Naive thymus-derived CD4-positive, alpha-beta T cell (primary cell): ENCODE measurements around the gene PTPRR. TPM values are rescaled to one million over a fixed set of nuclear protein-coding genes. Genes with fewer than 3 reads are reported as not detected.

ENCODE experiments used
- ATAC-seq: fragments of 150-1000 bp; cut with Tn5 transposase; 2 replicates; pipeline ENCODE4 v1.10.0; 2021; ENCODE audit warnings: mild to moderate bottlenecking, moderate library complexity
- CTCF ChIA-PET: fragments of 350-600 bp; sonication (Branson Sonifier 250); formaldehyde crosslinking; loops from one replicate; lab custom pipeline; 2021; ENCODE audit warnings: antibody characterized with exemption; lab: Charles Lee
- POLR2A ChIA-PET: fragments of 350-600 bp; sonication (Branson Sonifier 250); formaldehyde crosslinking; loops from one replicate; lab custom pipeline; 2021; ENCODE audit warnings: antibody characterized with exemption, inconsistent platforms; lab: Charles Lee
- DNase-seq, 9 donors: peaks; one replicate each; pipeline versions ENCODE4 v3.0.0 to v3.0.0-alpha.2; 2020 to 2022; ENCODE audit warnings: mixed read lengths in 1 of 9
- H3K27ac ChIP-seq: one replicate; pipeline ENCODE4 v1.7.0; 2013; ENCODE audit warnings: mild to moderate bottlenecking, low read depth, low read length, moderate library complexity
- H3K27me3 ChIP-seq, 2 donors: one replicate each; pipeline ENCODE4 v1.7.0; 2013; ENCODE audit warnings: low read length in 2 of 2, mild to moderate bottlenecking in 2 of 2, moderate library complexity in 2 of 2; ENCODE audit not compliant: control insufficient read depth in 2 of 2, insufficient read depth in 2 of 2
- H3K36me3 ChIP-seq, 3 experiments: 1 replicate in 2 of 3; 2 replicates in 1 of 3; pipeline ENCODE4 v1.7.0; 2013; ENCODE audit warnings: low read length in 3 of 3, mild to moderate bottlenecking in 3 of 3, moderate library complexity in 1 of 3; ENCODE audit not compliant: insufficient read depth in 3 of 3, control insufficient read depth in 2 of 3
- H3K4me1 ChIP-seq, 2 donors: one replicate each; pipeline ENCODE4 v1.7.0; 2013; ENCODE audit warnings: low read length in 2 of 2, mild to moderate bottlenecking in 2 of 2, moderate library complexity in 1 of 2; ENCODE audit not compliant: control insufficient read depth in 2 of 2, insufficient read depth in 2 of 2
- H3K4me3 ChIP-seq: 2 replicates; pipeline ENCODE4 v1.7.0; 2013; ENCODE audit warnings: mild to moderate bottlenecking, low read length
- H3K9me3 ChIP-seq, 3 experiments: 1 replicate in 2 of 3; 2 replicates in 1 of 3; pipeline ENCODE4 v1.7.0; 2013; ENCODE audit warnings: low read length in 3 of 3; ENCODE audit not compliant: control insufficient read depth in 2 of 3
- H3K27ac Mint-ChIP-seq, 9 donors: one replicate each; pipeline ENCODE4 v1.8.0; 2020 to 2022; ENCODE audit warnings: mixed read lengths in 9 of 9, mild to moderate bottlenecking in 8 of 9, moderate library complexity in 5 of 9, inconsistent platforms in 2 of 9
- H3K27me3 Mint-ChIP-seq, 5 donors: one replicate each; pipeline ENCODE4 v1.8.0; 2021 to 2022; ENCODE audit warnings: mixed read lengths in 5 of 5, mild to moderate bottlenecking in 1 of 5
- H3K36me3 Mint-ChIP-seq, 5 donors: one replicate each; pipeline ENCODE4 v1.8.0; 2020 to 2022; ENCODE audit warnings: mixed read lengths in 5 of 5, mild to moderate bottlenecking in 3 of 5, inconsistent platforms in 1 of 5
- H3K4me1 Mint-ChIP-seq, 7 donors: one replicate each; pipeline ENCODE4 v1.8.0; 2020 to 2022; ENCODE audit warnings: mixed read lengths in 7 of 7, mild to moderate bottlenecking in 3 of 7, inconsistent platforms in 1 of 7
- H3K4me3 Mint-ChIP-seq, 10 donors: one replicate each; pipeline ENCODE4 v1.8.0; 2020 to 2022; ENCODE audit warnings: mild to moderate bottlenecking in 10 of 10, mixed read lengths in 10 of 10, moderate library complexity in 6 of 10, inconsistent platforms in 2 of 10
- H3K9me3 Mint-ChIP-seq, 11 donors: one replicate each; pipeline ENCODE4 v1.8.0; 2020 to 2022; ENCODE audit warnings: mixed read lengths in 11 of 11, mild to moderate bottlenecking in 4 of 11, inconsistent platforms in 1 of 11, moderate library complexity in 1 of 11
- intact Hi-C, 2 donors: fragments of 100-400 bp; cut with micrococcal nuclease; formaldehyde crosslinking; loops; one replicate each; pipeline ENCODE4 v1.15.1; 2023
- polyA plus RNA-seq, 2 donors: library from polyadenylated mRNA; unstranded; fragments of 300-500 nt; fragmentation: Illumina TruSeq; gene quantifications; one replicate each; pipeline ENCODE4 v1.2.3, GENCODE V29; 2021
- total RNA-seq, 6 experiments: library from RNA in 5 of 6; stranded (reverse) in 5 of 6; gene quantifications; 1 replicate in 5 of 6; 2 replicates in 1 of 6; pipeline ENCODE4 v1.2.3 and lab custom pipeline; 2021 to 2026

Gene PTPRR
- total and polyA plus RNA-seq, 7 experiments from 2014 or later: not detected

DNA sequence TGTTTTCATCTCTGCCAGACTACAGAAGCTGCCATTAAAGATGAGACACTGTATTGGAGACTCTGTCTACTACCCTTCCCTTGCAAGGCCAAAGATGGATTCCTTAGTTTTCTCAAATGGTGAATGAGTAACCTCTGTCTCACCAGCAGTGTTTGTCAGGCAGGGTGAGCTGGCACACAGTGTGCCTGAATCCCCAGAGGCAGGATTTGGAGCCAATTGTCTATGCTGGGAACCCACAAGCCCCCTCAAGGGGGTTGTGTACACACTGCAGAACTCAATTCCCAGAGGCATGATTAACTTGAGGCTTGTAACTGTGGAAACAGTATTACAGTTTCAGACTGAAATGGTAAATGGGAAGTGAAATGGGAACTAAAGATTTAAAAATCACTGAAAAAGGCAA lies 146.5 kb downstream of the PTPRR start:
- peaks cover 0 to 3% (median 0%) of the 10 kb centered on the region in 11 donors for H3K9me3 Mint-ChIP-seq
- no peaks in the 10 kb centered on the region for H3K9me3 ChIP-seq
- H3K36me3 ChIP-seq: no peaks in the 10 kb centered on the region
- H3K27me3 Mint-ChIP-seq: peaks cover 0 to 3% (median 0%) of the 10 kb centered on the region in 5 donors
- intact Hi-C loops: no loop called here
- DNase-seq (no peak), ATAC-seq (no peak)
- H3K27ac ChIP-seq: no peak overlapping the region
- no peaks in the 10 kb centered on the region for H3K4me1 Mint-ChIP-seq
- H3K4me1 ChIP-seq: no peaks in the 10 kb centered on the region
- POLR2A ChIA-PET: no interaction called here
- H3K36me3 Mint-ChIP-seq: no peaks in the 10 kb centered on the region
- CTCF ChIA-PET: no interaction called here
- H3K27me3 ChIP-seq: no peaks in the 10 kb centered on the region
- H3K4me3 Mint-ChIP-seq: no peak overlapping the region
- no peak overlapping the region for H3K27ac Mint-ChIP-seq
- no peak overlapping the region for H3K4me3 ChIP-seq

DNA sequence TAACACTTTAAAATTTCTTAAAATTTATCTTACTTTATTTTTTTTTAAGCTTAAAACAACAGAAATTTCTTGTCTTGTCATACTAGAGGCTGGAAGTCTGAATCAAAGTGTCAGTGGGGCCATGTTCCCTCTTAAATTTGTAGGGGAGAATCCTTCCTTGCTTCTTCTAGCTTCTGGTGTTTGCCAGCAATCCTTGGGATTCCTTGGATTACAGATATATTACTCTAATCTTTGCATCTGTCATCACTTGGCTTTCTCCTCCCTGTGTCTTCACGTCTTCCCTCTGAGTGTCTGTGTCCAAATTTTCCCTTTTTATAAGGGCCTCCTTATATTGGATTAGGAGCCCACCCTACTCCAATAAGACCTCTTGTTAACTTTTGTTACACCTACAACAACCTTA lies 147.7 kb downstream of the PTPRR start:
- Mint-ChIP-seq H3K4me1 (no peaks in the 10 kb centered on the region), H3K4me3 (no peak overlapping the region), H3K36me3 (no peaks in the 10 kb centered on the region), H3K9me3 (peaks cover 0 to 5% (median 0%) of the 10 kb centered on the region in 11 donors), H3K27ac (no peak overlapping the region), H3K27me3 (peaks cover 0 to 3% (median 0%) of the 10 kb centered on the region in 5 donors)
- no peak overlapping the region for H3K27ac ChIP-seq
- no peak for DNase-seq
- CTCF ChIA-PET: no interaction called here
- intact Hi-C loops: no loop called here
- no peak overlapping the region for H3K4me3 ChIP-seq
- ATAC-seq: no peak
- H3K9me3 ChIP-seq: no peaks in the 10 kb centered on the region
- H3K36me3 ChIP-seq: no peaks in the 10 kb centered on the region
- H3K4me1 ChIP-seq: no peaks in the 10 kb centered on the region
- POLR2A ChIA-PET: no interaction called here
- no peaks in the 10 kb centered on the region for H3K27me3 ChIP-seq

DNA sequence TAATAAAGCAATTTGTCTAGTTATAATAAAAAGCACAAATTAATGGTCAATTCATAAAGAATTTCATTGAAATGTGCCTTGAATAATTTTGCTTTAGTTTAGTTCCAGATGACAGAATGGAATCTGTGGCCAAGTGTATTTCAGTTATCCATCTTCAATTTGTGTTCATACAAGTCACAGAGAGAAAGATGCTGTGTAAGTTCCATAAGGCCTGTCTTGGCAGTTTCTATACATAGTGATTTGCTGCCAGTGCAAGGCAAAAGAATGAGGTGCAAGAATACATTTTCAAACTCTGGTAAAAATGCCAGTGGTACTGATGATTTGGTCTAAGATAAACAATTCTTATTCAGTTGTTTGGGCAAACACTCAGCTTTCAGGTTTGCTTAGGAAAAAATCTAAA lies 149.0 kb downstream of the PTPRR start:
- no peaks in the 10 kb centered on the region for H3K36me3 ChIP-seq
- Mint-ChIP-seq H3K4me1 (no peaks in the 10 kb centered on the region), H3K4me3 (no peak overlapping the region), H3K27ac (no peak overlapping the region), H3K27me3 (peaks cover 0 to 3% (median 0%) of the 10 kb centered on the region in 5 donors), H3K9me3 (peaks cover 0 to 7% (median 3%) of the 10 kb centered on the region in 11 donors), H3K36me3 (no peaks in the 10 kb centered on the region)
- ATAC-seq (no peak), DNase-seq (no peak)
- intact Hi-C loops: no loop called here
- POLR2A ChIA-PET: no interaction called here
- H3K4me1 ChIP-seq: no peaks in the 10 kb centered on the region
- CTCF ChIA-PET: no interaction called here
- H3K27ac ChIP-seq: no peak overlapping the region
- no peaks in the 10 kb centered on the region for H3K9me3 ChIP-seq
- H3K4me3 ChIP-seq: no peak overlapping the region
- no peaks in the 10 kb centered on the region for H3K27me3 ChIP-seq

DNA sequence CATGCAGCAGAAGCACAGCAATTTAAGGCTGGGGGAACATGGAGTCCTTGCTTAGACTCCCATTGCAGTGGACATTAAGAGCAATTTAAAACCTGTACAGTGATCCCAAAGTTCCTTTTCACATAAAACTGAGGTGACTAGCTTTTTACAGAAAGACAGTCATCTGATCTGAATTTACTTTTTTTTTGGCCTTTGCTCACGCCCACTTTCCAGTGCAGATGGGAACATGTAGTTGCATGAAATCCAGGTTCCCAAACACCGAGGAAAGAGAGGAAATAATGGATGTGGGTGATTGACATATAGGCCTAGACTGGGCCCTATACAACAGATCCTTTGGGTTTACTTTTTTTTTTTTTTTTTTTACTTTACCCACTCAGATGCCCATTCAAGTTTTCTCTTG lies 156.9 kb downstream of the PTPRR start:
- CTCF ChIA-PET: no interaction called here
- POLR2A ChIA-PET: no interaction called here
- DNase-seq: no peak
- Histone ChIP-seq H3K27ac (no peak overlapping the region), H3K4me1 (no peaks in the 10 kb centered on the region), H3K4me3 (no peak overlapping the region), H3K36me3 (no peaks in the 10 kb centered on the region), H3K27me3 (no peaks in the 10 kb centered on the region), H3K9me3 (no peaks in the 10 kb centered on the region)
- no peaks in the 10 kb centered on the region for H3K36me3 Mint-ChIP-seq
- H3K9me3 Mint-ChIP-seq: peaks cover 0 to 12% (median 3%) of the 10 kb centered on the region in 11 donors
- H3K27me3 Mint-ChIP-seq: peaks cover 0 to 11% (median 7%) of the 10 kb centered on the region in 5 donors
- no peak overlapping the region for H3K27ac Mint-ChIP-seq
- intact Hi-C loops: no loop called here
- ATAC-seq: no peak
- H3K4me1 Mint-ChIP-seq: no peaks in the 10 kb centered on the region
- H3K4me3 Mint-ChIP-seq: no peak overlapping the region

DNA sequence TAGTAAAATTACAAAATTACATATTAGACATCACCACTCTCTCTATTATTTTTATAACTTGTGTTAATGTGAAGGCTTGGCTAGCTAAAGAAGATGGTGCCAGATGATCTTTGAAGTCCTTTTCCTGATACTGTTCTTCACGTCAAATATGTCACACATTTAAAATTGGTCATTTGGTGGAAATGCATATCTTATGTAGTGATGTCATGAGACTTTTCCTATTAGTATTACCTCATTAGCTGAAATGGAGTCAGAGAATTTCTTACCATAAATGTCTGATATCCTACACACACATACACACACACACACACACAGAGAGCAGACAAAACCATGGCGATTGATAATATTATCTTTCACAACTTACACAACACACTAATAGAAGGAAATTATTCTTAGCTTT lies 158.5 kb downstream of the PTPRR start:
- Histone ChIP-seq H3K9me3 (no peaks in the 10 kb centered on the region), H3K27ac (no peak overlapping the region), H3K27me3 (no peaks in the 10 kb centered on the region), H3K4me1 (no peaks in the 10 kb centered on the region), H3K4me3 (no peak overlapping the region), H3K36me3 (no peaks in the 10 kb centered on the region)
- DNase-seq (no peak), ATAC-seq (no peak)
- CTCF ChIA-PET: no interaction called here
- Mint-ChIP-seq H3K27me3 (peaks cover 0 to 11% (median 8%) of the 10 kb centered on the region in 5 donors), H3K9me3 (peaks cover 0 to 10% (median 3%) of the 10 kb centered on the region in 11 donors), H3K4me3 (no peak overlapping the region), H3K4me1 (no peaks in the 10 kb centered on the region), H3K36me3 (no peaks in the 10 kb centered on the region), H3K27ac (no peak overlapping the region)
- intact Hi-C loops: no loop called here
- POLR2A ChIA-PET: no interaction called here

DNA sequence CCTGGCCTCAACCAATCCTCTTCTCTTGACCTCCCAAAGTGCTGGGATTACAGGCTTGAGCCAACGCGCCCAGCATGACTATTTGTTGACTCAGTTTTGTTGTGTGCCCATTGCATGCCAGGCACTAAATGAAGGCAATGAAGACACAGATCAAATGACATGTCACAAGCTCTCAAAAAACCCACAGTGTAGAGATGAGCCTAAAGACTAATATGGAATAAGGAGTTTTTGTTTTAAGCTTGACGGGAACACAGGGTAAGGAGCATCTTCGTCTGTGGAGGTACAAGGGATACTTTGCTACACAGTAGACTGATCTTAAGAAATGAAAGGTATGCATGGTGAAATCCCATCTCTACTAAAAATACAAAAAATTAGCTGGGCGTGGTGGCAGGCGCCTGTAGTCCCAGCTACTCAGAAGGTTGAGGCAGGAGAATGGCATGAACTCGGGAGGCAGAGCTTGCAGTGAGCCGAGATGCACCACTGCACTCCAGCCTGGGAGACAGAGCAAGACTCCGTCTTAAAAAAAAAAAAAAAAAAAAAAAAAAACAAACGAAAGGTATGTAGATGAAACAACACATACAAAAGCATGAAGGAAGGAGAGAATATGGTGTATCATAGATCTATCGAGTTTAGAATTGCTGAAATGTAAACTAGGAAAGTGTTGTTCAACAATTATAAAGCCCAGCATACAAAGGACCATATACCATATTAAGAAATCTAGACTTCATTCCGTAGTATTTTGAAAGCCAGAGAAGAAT lies 161.2 kb downstream of the PTPRR start:
- Mint-ChIP-seq H3K27ac (no peak overlapping the region), H3K36me3 (no peaks in the 10 kb centered on the region), H3K4me3 (no peak overlapping the region), H3K9me3 (peaks cover 0 to 7% (median 0%) of the 10 kb centered on the region in 11 donors), H3K4me1 (no peaks in the 10 kb centered on the region), H3K27me3 (peaks cover 0 to 21% (median 10%) of the 10 kb centered on the region in 5 donors)
- DNase-seq (no peak), ATAC-seq (no peak)
- no peaks in the 10 kb centered on the region for H3K27me3 ChIP-seq
- no peaks in the 10 kb centered on the region for H3K9me3 ChIP-seq
- POLR2A ChIA-PET: no interaction called here
- intact Hi-C loops: no loop called here
- no peaks in the 10 kb centered on the region for H3K4me1 ChIP-seq
- H3K36me3 ChIP-seq: no peaks in the 10 kb centered on the region
- H3K4me3 ChIP-seq: no peak overlapping the region
- no peak overlapping the region for H3K27ac ChIP-seq
- CTCF ChIA-PET: no interaction called here

DNA sequence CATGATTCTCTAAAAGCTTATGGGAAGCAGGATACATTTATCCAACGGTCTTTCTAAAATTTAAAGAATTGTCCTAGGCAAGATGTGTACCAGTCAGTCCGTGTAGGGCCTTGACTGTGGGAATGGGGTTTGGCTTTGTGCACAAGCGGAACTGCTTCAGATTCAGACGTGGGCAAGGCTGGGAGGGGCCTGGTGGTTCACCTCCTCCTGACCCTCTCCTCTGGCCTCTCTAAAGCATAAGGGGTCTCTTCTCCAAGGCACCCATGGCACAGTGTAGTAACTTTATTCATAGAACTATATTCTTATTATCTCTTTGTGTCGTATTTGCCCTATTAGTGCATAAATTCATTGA lies 162.1 kb downstream of the PTPRR start:
- no peaks in the 10 kb centered on the region for H3K4me1 ChIP-seq
- Mint-ChIP-seq H3K4me3 (no peak overlapping the region), H3K36me3 (no peaks in the 10 kb centered on the region), H3K4me1 (no peaks in the 10 kb centered on the region), H3K27me3 (peaks cover 0 to 16% (median 6%) of the 10 kb centered on the region in 5 donors), H3K27ac (no peak overlapping the region), H3K9me3 (peaks cover 0 to 3% (median 0%) of the 10 kb centered on the region in 11 donors)
- CTCF ChIA-PET: no interaction called here
- POLR2A ChIA-PET: no interaction called here
- H3K4me3 ChIP-seq: no peak overlapping the region
- DNase-seq (no peak), ATAC-seq (no peak)
- no peak overlapping the region for H3K27ac ChIP-seq
- H3K9me3 ChIP-seq: no peaks in the 10 kb centered on the region
- intact Hi-C loops: no loop called here
- H3K36me3 ChIP-seq: no peaks in the 10 kb centered on the region
- H3K27me3 ChIP-seq: no peaks in the 10 kb centered on the region
